NCI-H748 (cell line): ENCODE measurements around the gene MINAR2.

Experiments used
- DNase-seq: peaks from one replicate; lab custom pipeline; 2025; ENCODE audit not compliant: unreplicated experiment; lab: John Stamatoyannopoulos, UW

MINAR2 gene

DNA sequence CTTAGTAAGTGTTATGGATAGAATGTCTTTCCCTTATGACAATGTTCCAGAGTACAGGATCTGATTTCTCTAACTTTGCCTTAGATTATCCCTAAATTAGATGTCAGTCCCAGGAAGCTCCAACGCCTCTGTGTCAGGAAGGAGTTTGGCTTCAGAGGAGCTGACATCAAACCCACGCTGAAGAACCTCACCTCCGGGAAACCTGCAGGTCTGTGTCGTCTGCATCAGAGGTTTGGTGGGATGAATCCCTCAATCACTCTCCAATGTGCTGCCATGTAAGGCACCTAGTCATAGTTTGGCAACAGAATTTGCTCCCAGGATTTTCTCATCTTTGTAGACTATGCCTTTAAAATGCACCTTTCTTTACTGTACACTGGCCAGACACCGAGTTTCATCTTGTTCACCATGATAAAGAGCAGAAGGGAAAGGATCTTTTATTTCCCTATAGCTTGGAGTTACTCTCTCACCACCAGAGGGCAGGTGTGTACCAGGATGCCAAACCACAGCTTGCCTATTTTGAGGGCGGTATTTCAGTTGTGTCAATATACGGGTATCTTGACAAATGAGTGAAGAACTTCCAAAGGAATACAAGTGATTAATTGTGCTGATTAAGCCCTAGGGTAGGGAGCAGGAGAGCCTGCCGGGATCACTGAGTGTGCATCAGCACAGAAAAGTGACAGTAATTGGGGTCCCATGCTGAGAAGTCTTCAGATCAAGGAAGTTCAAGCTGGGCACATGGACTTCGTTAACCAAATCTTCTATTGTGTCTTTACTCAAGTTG lies 23.4 kb downstream of the MINAR2 start:
- DNase-seq = peak; percentile 61

DNA sequence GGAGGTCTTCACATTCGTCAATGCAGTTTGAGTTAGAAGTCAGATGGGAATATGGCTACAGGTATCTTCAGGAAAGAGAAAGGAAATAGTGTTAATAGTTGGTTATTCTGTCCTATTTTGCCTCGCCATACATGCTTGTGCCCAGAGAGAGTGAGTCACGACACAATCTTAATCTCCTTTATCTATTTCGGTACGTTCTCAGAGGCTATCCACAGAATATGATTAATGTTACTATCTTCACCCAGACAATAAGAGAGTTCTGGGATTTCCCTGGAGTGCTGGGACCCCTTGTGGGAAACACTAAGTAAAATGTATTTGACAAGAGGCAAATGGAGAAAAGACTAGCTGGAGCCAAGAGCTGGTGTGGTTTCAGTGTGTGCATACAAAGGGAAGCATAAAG lies 25.5 kb downstream of the MINAR2 start:
- no peak for DNase-seq

DNA sequence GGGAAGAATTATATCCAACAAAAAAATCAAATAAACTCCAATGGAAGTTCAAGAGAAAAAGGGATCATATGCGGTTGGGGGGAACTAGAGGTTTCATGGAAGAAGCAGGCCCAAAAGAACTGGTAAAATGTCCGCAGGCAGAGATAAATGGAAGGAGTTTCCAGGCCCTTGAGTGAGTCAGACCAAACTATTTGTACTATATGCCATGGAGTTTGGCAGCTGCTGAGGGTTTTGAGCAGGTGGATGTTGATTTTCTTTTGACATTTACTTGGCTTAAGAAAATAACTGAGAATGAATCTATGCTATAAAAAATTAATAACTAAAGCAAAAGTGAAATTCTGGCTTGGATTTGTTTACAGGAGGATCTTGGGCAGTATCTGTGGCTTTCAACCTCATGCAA lies 33.7 kb downstream of the MINAR2 start:
- DNase-seq = no peak

DNA sequence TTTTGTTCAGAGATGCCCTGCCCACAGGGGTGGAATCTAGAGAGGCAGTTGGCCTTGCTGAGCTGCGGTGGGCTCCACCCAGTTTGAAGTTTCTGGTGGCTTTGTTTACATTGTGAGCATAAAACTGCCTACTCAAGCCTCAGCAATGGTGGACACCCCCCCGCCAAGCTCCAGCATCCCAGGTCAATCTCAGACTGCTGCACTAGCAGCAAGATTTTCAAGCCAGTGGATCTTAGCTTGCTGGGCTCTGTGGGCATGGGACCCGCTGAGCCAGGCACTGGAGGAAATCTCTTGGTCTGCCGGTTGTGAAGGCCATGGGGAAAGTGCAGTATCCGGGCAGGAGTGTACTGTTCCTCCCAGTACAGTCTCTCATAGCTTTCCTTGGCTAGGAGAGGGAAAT lies 55.5 kb downstream of the MINAR2 start:
- DNase-seq = no peak

DNA sequence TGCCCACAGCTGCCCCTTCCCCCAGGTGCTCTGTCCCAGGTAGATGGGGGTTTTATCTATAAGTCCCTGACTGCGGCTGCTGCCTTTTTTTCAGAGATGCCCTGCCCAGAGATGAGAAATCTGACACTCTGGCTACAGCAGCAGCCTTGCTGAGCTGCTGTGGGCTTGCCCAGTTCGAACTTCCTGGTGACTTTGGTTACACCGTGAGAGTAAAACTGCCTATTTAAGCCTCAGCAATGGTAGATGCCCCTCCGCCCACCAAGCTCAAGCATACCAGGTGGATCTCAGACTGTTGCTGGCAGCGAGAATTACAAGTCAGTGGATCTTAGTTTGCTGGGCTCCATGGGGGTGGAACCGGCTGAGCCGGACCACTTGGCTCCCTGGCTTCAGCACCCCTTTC lies 56.8 kb downstream of the MINAR2 start:
- no peak for DNase-seq

DNA sequence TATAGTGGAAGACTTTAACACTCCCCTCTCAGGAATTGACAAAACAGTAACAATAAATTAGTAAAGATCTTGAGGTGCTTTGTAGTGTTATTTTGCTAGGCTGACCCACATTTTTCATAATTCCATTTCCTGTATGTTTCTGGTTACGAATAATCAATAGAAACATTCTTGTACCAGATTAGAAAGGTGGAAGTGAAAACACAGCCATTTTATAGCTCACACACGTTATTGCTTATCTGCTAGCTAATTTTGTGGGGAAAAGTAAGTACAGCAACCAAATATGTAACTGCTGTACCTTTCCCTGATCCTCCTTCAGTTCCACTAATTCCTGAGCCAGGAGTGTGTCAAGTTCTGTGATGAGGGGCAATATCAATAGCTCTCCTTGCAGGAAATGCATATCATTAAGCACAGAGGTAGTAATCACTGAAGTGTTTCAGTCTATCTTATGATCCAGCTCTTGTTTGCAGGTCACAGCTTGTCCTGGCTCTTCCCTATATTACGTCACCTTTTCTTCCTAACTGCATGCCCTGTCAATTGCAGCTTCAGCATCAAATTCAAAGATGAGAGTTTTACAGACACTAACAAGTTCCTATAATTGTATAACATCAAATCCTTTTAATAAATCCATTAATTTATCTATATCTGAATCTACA lies 59.4 kb downstream of the MINAR2 start:
- no peak for DNase-seq
